Rectal smooth muscle tissue (tissue), 1 donor: Measurements from ENCODE around the gene GALM.
A peak's percentile ranks its signal among the peaks of the same experiment; 100 is the strongest.
"Not testable (repeated sequence)": the region's sequence is repeated elsewhere in the genome, so short reads cannot be mapped to it uniquely, and the experiment has no call there.

Experiments used
- H3K27ac ChIP-seq: one replicate; pipeline ENCODE4 v1.7.0; 2013; ENCODE audit warnings: low read depth, low read length, inconsistent platforms
- H3K27me3 ChIP-seq: one replicate; pipeline ENCODE4 v1.7.0; 2013; ENCODE audit warnings: low read length; ENCODE audit not compliant: control insufficient read depth, insufficient read depth
- H3K36me3 ChIP-seq: one replicate; pipeline ENCODE4 v1.7.0; 2013; ENCODE audit warnings: low read length; ENCODE audit not compliant: control insufficient read depth, insufficient read depth
- H3K4me1 ChIP-seq: one replicate; pipeline ENCODE4 v1.7.0; 2013; ENCODE audit warnings: low read length; ENCODE audit not compliant: control insufficient read depth, insufficient read depth
- H3K4me3 ChIP-seq: one replicate; pipeline ENCODE4 v1.7.0; 2013; ENCODE audit warnings: low read length
- H3K9ac ChIP-seq: one replicate; pipeline ENCODE4 v1.7.0; 2013; ENCODE audit warnings: low read length

GALM gene

DNA sequence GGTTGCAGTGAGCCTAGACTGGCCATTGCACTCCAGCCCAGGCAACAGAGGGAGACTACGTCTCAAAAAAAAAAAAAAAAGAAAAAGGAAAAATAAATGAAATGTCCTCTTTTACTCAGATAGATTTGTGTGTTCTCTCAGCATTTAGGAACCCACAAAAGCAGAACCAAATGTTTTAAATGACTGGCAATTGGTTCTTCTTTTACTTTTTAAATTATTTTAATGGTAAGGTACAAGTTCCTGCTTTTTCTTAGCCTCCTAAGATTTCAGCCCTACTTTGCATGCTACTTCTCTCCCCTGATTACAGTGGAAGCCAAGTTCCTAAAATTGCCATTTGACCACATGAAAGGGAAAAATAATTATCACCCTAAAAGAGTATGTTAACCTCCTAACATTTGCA is 61.7 kb downstream of the GALM start:
- H3K27ac ChIP-seq: no peak overlapping the region
- no peaks in the 10 kb centered on the region for H3K27me3 ChIP-seq
- peaks cover 7% of the 10 kb centered on the region for H3K36me3 ChIP-seq
- H3K4me3 ChIP-seq: no peak overlapping the region
- H3K9ac ChIP-seq: no peak overlapping the region
- no peaks in the 10 kb centered on the region for H3K4me1 ChIP-seq

DNA sequence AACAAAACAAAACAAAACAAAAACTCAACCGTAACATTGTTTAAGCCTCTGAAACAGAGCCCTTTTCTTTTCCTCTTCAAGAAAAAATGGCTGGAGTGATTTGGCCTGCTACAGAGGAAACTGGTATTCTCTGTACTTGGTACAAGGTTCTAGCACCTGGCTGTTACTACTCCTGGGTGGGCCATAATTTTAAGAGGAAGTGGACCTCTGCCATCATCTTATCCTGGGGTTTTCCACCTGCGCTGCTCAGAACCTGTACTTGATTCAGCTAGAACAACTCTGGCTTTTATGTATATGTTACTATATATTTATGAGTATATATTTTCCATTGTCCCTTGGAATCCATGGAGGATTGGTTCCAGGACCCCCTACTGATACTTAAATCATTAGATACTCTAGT is 62.8 kb downstream of the GALM start:
- Histone ChIP-seq H3K27me3 (no peaks in the 10 kb centered on the region), H3K4me1 (no peaks in the 10 kb centered on the region), H3K9ac (no peak overlapping the region), H3K4me3 (no peak overlapping the region), H3K27ac (no peak overlapping the region), H3K36me3 (peaks cover 12% of the 10 kb centered on the region)

DNA sequence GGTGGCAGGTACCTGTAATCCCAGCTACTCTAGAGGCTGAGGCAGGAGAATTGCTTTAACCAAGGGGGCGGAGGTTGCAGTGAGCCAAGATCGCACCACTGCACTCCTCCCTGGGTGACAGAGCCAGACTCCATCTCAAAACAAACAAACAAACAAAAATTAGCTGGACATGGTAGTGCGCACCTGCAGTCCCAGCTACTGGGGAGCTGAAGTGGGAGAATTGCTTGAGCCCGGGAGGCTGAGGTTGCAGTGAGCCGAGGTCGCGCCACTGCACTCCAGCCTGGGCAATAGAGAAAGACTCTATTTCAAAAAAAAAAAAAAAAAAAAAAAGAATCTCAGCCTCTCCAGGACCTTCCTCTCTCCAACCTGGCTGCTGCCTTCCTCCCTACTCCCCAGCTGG is 65.2 kb downstream of the GALM start:
- peaks cover 13% of the 10 kb centered on the region for H3K36me3 ChIP-seq
- H3K4me1 ChIP-seq: no peaks in the 10 kb centered on the region
- no peak overlapping the region for H3K4me3 ChIP-seq
- H3K27me3 ChIP-seq: no peaks in the 10 kb centered on the region
- H3K27ac ChIP-seq: no peak overlapping the region
- no peak overlapping the region for H3K9ac ChIP-seq

DNA sequence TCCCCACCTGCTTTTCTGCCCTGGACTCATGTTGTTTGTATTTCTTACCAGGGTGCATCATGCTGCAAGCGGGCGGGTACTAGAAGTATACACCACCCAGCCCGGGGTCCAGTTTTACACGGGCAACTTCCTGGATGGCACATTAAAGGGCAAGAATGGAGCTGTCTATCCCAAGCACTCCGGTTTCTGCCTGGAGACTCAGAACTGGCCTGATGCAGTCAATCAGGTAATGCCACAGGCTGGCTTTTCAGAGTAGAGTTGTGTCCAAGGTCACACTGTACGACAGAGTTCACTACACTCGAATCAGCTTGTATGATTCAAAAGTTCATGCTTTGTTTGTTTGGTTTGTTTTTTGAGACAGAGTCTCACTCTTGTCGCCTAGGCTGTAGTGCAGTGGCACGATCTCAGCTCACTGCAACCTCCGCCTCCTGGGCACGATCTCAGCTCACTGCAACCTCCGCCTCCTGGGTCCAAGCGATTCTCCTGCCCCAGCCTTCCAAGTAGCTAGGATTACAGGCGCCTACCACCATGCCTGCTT is 65.8 kb downstream of the GALM start:
- peaks cover 13% of the 10 kb centered on the region for H3K36me3 ChIP-seq
- no peaks in the 10 kb centered on the region for H3K27me3 ChIP-seq
- H3K4me1 ChIP-seq: peaks cover 2% of the 10 kb centered on the region
- no peak overlapping the region for H3K9ac ChIP-seq
- H3K27ac ChIP-seq: no peak overlapping the region
- no peak overlapping the region for H3K4me3 ChIP-seq

DNA sequence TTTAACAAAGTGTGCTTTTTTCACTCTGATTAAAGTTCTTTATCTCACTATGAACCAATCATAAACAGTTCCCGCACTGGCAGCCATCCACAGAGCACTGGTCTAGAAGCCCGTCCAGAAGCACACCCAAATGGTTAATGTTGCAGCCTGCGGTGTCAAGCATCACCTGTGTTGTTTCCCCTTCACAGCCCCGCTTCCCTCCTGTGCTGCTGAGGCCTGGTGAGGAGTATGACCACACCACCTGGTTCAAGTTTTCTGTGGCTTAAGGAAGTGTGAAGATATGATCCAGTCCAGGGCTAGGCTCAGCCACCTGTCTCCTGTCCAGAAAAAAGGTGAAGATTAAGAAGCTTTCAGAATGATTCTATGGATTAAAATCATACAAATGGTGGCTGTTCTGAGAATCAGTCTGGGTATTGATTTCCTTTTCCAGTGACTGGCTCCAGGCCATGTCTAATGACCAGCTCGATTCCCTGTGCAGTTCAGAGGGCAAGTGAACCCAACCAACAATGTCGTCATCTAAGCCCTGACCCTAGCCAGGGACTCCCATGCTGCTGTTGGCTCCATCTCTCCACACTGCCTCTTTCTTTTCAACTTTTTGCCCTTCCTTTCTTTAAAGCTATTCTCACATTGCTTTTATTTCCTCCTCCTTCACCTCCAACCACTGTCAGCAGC is 67.5 kb downstream of the GALM start:
- H3K36me3 ChIP-seq: peaks cover 16% of the 10 kb centered on the region
- H3K4me1 ChIP-seq: peaks cover 11% of the 10 kb centered on the region
- no peak overlapping the region for H3K27ac ChIP-seq
- H3K4me3 ChIP-seq: no peak overlapping the region
- no peak overlapping the region for H3K9ac ChIP-seq
- no peaks in the 10 kb centered on the region for H3K27me3 ChIP-seq

DNA sequence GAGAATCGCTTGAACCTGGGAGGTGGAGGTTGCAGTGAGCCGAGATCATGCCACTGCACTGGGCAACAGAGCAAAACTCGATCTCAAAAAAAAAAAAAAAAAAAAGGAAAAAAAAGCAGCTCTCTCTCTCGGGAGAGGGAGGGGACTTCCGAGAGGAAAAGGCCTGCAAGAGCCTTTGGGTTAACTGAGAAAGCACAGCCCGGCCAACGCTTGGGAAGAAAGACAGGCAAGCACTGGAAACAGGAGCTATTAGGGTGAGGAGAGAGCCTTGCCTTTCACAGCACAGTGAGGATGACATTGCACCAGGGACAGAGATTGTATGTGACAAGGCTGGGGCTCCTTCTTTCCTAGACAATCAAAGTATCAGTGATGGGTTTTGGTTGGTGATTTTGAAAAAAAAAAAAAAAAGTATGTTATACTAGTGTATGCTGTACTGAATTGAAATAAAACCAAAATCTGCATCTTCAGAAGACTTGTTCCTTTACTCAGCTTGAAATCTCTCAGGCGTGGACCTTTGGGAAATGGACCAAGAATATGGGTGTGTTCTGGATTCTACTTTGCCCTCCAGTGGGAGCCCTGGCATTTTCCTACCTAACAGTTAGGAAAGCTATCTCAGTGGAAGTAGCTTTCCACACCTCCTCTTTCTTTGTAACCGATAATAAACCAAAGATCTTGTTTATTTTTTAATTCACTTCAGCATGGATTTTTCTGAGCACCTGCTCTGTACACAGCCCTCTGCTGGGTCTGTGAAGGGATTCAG is 68.6 kb downstream of the GALM start:
- Histone ChIP-seq H3K4me3 (no peak overlapping the region), H3K9ac (no peak overlapping the region), H3K36me3 (peaks cover 14% of the 10 kb centered on the region), H3K27ac (no peak overlapping the region), H3K4me1 (peaks cover 11% of the 10 kb centered on the region), H3K27me3 (no peaks in the 10 kb centered on the region)

DNA sequence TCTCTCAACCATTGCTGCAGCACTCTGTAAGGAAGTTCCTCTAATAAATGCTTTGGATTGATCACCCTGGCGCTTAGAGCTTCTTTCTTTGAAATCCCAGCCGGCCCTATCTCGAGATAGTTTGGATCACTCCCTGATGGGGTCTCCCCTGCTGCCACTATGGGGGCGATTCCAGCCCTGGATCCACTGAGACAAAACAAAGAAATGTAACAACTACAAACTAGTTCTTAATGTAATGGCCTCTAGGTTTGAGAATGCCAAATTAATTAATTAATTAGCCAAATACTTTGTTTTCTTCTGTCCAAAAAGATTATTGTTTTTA is 70.0 kb downstream of the GALM start:
- peaks cover 11% of the 10 kb centered on the region for H3K4me1 ChIP-seq
- H3K36me3 ChIP-seq: peaks cover 9% of the 10 kb centered on the region
- H3K9ac ChIP-seq: no peak overlapping the region
- H3K27me3 ChIP-seq: no peaks in the 10 kb centered on the region
- no peak overlapping the region for H3K27ac ChIP-seq
- H3K4me3 ChIP-seq: no peak overlapping the region

DNA sequence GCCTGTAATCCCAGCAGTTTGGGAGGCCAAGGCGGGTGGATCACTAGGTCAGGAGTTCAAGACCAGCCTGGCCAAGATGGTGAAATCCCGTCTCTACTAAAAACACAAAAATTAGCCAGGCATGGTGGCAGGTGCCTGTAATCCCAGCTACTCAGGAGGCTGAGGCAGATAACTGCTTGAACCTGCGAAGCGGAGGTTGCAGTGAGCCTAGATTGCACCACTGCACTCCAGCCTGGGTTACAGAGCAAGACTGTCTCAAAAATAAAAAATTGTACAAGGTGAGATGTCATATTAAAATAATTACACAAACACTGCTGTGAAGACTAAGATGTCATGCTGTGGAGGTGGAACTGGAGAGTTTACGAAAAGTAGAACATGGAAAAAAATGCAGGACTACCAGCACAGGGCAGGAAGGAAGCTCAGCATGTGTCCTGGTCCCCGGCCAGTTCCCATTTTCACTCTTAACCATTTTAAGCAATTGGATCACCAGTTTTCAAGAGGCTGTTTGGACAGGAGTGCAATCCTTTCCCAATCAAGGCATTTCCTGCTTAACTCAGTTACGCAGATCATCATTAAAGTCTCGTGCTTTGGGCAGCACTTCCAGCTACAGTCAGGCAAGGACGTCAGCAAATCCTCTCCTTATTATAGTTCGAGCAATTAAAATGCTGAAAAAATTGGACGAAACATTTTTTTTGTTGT is 71.2 kb downstream of the GALM start:
- H3K4me3 ChIP-seq, H3K36me3 ChIP-seq, H3K9ac ChIP-seq, H3K27me3 ChIP-seq: not testable (repeated sequence)
- H3K4me1 ChIP-seq: peaks cover 11% of the 10 kb centered on the region
- peak overlapping the region; percentile 93 for H3K27ac ChIP-seq

DNA sequence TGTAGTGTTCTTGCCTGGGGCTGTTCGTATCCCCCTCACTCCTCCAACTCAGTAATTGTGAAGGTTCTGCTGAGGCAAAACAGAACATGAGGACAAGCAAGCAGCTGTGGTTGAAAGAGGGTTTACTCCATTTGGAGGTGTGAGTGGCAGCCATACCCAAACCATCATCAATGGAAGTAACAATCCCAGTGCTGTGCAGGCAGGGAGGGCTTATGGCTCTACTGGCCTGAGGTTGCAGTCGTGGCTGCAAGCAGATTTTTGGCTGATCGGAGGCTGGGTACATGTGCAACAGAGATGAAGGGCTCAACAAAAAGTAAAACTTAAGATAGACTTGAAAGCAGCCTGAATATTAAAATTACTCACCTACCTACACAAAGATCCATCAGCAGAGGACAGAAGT is 72.0 kb downstream of the GALM start:
- Histone ChIP-seq H3K36me3 (peaks cover 9% of the 10 kb centered on the region), H3K4me3 (no peak overlapping the region), H3K4me1 (peaks cover 11% of the 10 kb centered on the region), H3K27me3 (no peaks in the 10 kb centered on the region), H3K27ac (peak overlapping the region; percentile 93), H3K9ac (no peak overlapping the region)

DNA sequence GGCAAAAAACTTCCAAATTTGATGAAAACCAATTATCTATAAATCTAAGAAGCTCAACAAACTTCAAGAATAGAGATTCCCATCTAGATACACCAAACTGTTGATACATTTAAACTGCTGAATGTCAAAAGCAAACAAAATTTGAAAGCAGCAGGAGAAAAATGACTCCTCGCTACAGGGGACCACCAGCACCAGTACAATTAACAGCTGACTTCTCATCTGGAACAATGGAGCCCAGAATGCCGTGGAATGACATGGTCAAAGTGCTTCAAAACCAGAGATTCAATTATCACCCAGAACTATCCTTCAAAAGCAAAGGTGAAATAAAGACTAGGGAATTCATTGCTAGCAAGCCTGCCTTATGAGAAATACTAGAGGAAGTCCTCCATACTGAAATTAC is 73.6 kb downstream of the GALM start:
- Histone ChIP-seq H3K27ac (no peak overlapping the region), H3K36me3 (peaks cover 10% of the 10 kb centered on the region), H3K27me3 (no peaks in the 10 kb centered on the region), H3K9ac (no peak overlapping the region), H3K4me3 (no peak overlapping the region), H3K4me1 (peaks cover 16% of the 10 kb centered on the region)

DNA sequence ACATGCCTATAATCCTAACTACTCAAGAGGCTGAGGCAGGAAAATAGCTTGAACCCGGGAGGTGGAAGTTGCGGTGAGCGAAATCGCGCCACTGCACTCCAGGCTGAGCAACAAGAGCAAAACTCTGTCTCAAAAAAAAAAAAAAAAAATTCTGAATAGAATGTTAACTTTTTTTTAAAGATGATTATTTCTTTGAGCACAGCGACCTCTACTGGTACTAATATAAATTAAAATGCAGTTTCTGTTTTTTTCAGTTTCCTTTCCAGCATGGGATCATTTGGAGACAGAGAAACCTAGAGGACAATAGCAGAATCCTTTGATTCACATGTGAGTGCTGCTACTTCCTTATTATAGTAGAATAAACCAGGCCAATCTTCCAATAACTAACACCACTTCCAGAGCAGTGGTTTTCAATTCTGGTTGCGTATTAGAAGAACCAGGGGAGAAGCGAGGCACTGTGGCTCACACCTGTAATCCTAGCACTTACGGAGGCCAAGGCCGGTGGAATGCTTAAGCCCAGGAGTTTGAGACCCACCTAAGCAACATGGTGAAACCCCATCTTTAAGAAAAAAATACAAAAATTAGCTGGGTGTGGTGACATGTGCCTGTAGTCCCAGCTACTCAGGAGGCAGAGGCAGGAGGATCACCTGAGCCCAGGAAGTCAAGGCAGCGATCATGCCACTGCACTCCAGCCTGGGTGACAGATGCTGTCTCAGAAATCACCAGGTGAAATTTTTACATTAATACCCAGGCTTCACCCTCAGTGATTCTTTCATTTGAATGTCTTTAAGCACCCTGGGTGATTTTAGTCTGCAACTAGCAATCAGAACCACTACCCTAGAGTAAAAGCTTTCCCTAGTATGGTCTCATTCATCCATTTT is 75.2 kb downstream of the GALM start:
- peak overlapping the region; percentile 51 for H3K27ac ChIP-seq
- H3K9ac ChIP-seq: no peak overlapping the region
- peak overlapping the region; percentile 21 for H3K4me3 ChIP-seq
- H3K36me3 ChIP-seq: peaks cover 13% of the 10 kb centered on the region
- no peaks in the 10 kb centered on the region for H3K27me3 ChIP-seq
- peaks cover 20% of the 10 kb centered on the region for H3K4me1 ChIP-seq
